H1 (cell line): ENCODE measurements around the gene RND3. TPM values are rescaled to one million over a fixed set of nuclear protein-coding genes. Genes with fewer than 3 reads are reported as not detected.

Experiments used
- BACH1 ChIP-seq: IDR thresholded peaks from 2 replicates; pipeline ENCODE4 v1.6.1; 2012; ENCODE audit warnings: low read length, improper control_type of control experiment
- BCL11A ChIP-seq, 2 experiments: IDR thresholded peaks; one replicate each; pipeline ENCODE4 v1.6.1; 2011; ENCODE audit warnings: low read depth in 2 of 2, low read length in 2 of 2, mild to moderate bottlenecking in 2 of 2
- KDM5A ChIP-seq: fragments of 200-600 bp; IDR thresholded peaks from 2 replicates; pipeline ENCODE4 v1.7.1; 2012; ENCODE audit warnings: mild to moderate bottlenecking, low read length, inconsistent platforms, mixed read lengths
- RAD21 ChIP-seq, 2 experiments: IDR thresholded peaks in 1 of 2; conservative IDR thresholded peaks in 1 of 2; 2 replicates each; pipeline ENCODE4 v1.6.1; 2011; ENCODE audit warnings: low read depth in 2 of 2, low read length in 2 of 2, improper control_type of control experiment in 1 of 2, inconsistent platforms in 1 of 2, mild to moderate bottlenecking in 1 of 2, moderate library complexity in 1 of 2
- polyA plus RNA-seq, 7 experiments: library from polyadenylated mRNA; depleted of rRNA in 3 of 7; stranded (reverse) in 5 of 7; unstranded in 2 of 7; fragments of >200 nt in 5 of 7; fragments of 200-250 nt in 2 of 7; gene quantifications; 1 replicate in 5 of 7; 2 replicates in 1 of 7; 4 replicates in 1 of 7; pipeline versions ENCODE4 v1.2.1 to v1.2.3, GENCODE V29; 2011 to 2013; ENCODE audit warnings: missing spikeins in 2 of 7, mixed read lengths in 2 of 7
- total RNA-seq: library from RNA; stranded (reverse); fragmentation: NEBNext Ultra II Directional; extraction: Animal tissue kit (Norgen Biotek cat#: 25700); gene quantifications from 2 replicates; pipeline ENCODE4 v1.2.1, GENCODE V29; 2021
- TF ChIP-seq, protein P1 (sequence below): IDR thresholded peaks from 2 replicates; pipeline ENCODE4 v1.6.1; 2012; ENCODE audit warnings: inconsistent platforms
- TF ChIP-seq, protein P2 (sequence below): IDR thresholded peaks from 2 replicates; pipeline ENCODE4 v1.6.1; 2011; ENCODE audit warnings: low read depth, mild to moderate bottlenecking, low read length; ENCODE audit not compliant: insufficient read depth
- TF ChIP-seq, protein P3 (sequence below): IDR thresholded peaks from 2 replicates; pipeline ENCODE4 v1.6.1; 2011; ENCODE audit warnings: low read length, improper control_type of control experiment
- TF ChIP-seq, protein P4 (sequence below): IDR thresholded peaks from 2 replicates; pipeline ENCODE4 v1.6.1; 2012; ENCODE audit warnings: inconsistent platforms

The RND3 gene
- total and polyA plus RNA-seq, 2 of the 8 experiments (the other 6 are each of a cell fraction or from before 2014, with no cell fraction given), result 12.2 to 25.6 TPM

DNA sequence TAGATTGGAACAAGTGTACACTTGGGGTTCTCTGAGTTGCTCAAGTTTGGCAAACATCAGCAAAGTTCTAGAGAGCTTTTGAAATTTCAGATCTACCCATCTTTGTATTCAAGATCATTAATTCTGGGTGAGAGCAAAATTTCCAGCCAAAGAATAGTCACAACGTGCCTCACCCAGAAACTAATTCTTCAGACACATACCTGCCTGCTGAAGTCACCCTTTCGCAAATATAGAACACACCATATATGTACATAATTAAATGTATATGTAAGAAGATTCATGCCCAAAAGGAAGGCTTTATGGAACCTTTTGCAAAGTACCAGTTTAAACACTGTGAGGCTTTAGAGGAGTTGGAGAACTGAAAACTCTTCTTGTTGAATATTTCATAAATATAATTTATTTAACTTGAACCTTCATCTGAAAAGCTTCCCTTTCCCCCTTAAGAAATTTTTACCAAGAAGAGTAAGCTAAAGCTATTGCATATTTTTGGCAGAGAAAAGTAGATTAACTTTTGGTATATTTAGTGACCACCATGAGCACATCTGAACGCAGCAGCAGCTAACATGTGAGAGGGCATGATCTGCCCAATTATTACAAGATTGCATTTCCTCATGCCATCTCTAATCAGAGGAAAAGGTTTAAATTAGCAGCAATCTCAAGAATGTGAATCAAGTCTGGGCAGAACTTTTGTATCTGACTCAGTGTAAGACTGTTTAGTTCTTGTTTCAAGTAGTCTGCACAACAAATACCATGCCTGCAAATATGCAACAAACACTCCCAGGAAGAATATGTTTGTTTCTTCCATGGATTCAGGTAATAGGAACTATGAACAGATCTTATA lies 8.2 kb downstream of the RND3 start (continued):
- TF ChIP-seq BACH1, result no peak
- no peak for TF ChIP-seq KDM5A
- TF ChIP-seq, protein P1, sequence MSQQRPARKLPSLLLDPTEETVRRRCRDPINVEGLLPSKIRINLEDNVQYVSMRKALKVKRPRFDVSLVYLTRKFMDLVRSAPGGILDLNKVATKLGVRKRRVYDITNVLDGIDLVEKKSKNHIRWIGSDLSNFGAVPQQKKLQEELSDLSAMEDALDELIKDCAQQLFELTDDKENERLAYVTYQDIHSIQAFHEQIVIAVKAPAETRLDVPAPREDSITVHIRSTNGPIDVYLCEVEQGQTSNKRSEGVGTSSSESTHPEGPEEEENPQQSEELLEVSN, result no peak
- TF ChIP-seq, protein P2, sequence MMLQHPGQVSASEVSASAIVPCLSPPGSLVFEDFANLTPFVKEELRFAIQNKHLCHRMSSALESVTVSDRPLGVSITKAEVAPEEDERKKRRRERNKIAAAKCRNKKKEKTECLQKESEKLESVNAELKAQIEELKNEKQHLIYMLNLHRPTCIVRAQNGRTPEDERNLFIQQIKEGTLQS, result no peak
- TF ChIP-seq, protein P3, sequence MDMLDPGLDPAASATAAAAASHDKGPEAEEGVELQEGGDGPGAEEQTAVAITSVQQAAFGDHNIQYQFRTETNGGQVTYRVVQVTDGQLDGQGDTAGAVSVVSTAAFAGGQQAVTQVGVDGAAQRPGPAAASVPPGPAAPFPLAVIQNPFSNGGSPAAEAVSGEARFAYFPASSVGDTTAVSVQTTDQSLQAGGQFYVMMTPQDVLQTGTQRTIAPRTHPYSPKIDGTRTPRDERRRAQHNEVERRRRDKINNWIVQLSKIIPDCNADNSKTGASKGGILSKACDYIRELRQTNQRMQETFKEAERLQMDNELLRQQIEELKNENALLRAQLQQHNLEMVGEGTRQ, result no peak
- no peak for TF ChIP-seq BCL11A (IDR thresholded peaks at IDR 0.05; ENCODE audit: low read depth in 2 of 2, low read length in 2 of 2)
- TF ChIP-seq, protein P4, sequence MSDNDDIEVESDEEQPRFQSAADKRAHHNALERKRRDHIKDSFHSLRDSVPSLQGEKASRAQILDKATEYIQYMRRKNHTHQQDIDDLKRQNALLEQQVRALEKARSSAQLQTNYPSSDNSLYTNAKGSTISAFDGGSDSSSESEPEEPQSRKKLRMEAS, result no peak
- TF ChIP-seq RAD21 (IDR thresholded peaks at IDR 0.05 in 1 of 2, conservative IDR thresholded peaks at IDR 0.05 in 1 of 2; ENCODE audit: low read depth in 2 of 2, low read length in 2 of 2), result no peak
